GM18873 (cell line): Measurements from ENCODE around the gene ARMC12.
A peak's percentile ranks its signal among the peaks of the same experiment; 100 is the strongest.
"Not testable (repeated sequence)": the region's sequence is repeated elsewhere in the genome, so short reads cannot be mapped to it uniquely, and the experiment has no call there.

Experiments used
- ATAC-seq: cut with Tn5 transposase; IDR thresholded peaks from one replicate; pipeline ENCODE4 v1.9.1; 2021; ENCODE audit warnings: mild to moderate bottlenecking, moderate library complexity, moderate number of reproducible peaks; ENCODE audit not compliant: unreplicated experiment, low FRiP score

Gene ARMC12, protein sequence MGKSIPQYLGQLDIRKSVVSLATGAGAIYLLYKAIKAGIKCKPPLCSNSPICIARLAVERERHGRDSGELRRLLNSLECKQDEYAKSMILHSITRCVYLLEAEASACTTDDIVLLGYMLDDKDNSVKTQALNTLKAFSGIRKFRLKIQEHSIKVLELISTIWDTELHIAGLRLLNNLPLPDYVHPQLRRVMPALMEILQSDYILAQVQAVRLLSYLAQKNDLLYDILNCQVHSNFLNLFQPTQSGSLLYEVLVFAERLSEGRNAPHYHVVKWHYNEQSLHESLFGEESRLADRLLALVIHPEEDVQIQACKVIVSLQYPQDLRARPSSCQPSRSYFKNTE

DNA sequence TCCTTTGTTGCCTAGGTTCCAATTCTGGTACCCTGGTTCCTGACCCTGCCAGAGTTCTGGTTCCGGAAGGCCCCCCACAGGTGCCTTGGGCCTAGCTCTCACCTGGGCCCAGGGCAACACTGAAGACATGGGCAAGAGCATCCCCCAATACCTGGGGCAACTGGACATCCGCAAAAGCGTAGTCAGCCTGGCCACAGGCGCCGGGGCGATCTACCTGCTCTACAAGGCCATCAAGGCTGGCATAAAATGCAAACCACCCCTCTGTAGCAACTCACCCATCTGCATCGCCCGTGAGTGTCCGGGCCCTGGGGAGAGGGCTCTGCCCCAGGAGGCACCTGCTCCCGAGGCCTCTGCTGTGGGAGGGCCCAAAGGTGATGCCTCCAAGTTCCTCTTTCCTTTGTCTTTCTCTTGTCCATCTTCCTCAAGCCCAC, at the start of gene ARMC12:
ARMC12 (plus strand) TSS at position 51 of the 431 bp plus-strand sequence; CDS start at position 128, 77 bp downstream.
- no peak for ATAC-seq

DNA sequence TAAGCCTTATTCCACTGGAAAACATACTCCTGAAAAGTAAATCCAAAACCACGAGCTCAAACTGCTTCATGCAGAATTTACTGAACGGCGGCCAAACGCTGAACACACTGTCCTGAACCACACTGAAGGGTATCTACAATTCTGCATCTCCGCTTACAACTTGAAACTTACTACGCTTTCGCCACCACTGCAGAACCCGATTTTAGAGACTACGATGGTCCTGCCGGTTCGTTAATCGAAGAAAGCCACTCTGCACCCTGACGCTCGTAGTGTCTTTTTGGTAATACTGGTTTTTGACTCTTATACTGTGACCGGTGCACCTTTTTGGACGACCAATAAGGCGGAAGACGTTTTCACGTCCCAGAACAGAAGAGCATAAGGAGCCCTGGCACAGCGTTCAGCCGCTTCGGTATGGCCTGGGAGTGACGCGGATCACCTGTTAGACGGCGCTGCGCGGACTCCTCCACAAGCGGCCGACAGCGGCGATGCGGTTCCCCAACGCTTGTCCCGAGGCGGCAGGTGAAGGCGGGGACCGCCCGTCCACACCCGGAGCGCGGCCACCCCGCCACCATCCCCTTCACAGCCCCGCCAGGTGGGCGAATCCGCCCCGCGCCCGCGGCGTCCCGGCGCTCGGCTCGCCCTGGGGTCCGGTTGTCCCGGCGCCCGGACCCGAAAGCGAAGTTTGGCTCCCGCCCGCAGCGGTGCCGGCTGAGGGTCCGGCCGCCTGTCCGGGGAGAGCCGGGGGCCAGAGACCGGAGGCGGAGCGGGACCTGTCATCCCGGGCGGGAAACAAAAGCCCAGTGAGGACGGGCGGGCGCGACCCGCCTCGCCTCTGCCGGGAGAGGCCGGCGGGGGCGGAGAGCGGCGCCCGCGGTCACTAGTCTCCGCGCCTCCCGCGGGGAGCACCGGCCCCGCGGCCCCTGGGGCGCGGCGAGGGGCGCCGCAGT, 48.9 kb upstream of the ARMC12 start:
- peak; percentile 35 for ATAC-seq

DNA sequence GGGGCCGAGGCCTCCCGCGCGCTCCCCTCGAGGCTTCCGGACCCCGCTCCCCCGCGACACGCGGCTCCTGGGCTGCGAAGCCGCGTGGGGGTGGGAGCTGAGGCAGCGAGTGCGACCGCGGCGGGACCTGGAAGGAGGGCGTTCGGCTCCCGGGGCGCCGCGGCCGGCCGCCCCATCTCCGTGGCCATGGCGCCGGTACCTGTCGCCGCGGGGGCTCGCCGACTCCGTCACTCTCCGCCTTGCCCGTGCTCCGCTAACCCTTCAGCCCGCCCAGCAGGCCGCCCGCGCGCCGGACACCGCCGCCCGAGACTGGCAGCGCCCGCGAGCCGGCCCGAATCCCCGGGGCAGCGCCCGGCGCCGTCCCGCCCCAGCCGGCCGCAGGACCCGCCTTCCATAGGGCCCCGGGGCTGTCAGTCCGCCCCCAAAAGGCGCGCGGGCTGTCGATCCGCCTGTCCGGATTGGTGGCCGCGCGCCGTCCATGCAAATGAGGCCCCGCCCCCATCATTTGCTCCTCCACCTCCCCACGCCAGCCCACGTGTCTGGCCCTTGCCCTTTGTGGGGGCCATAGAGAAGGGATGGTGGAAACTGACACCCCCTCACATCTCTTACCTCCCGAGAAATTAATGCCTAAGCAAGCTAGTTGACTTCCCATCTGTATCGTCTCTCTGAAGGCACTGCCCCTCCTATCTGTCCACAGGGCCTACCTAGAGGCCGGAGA, 48.1 kb upstream of the ARMC12 start, which contains the start of gene FKBP5:
FKBP5 (minus strand) TSS at position 311 of the 718 bp plus-strand sequence. CDS start 46,091 bp downstream, outside the sequence.
- peak; percentile 60 for ATAC-seq

DNA sequence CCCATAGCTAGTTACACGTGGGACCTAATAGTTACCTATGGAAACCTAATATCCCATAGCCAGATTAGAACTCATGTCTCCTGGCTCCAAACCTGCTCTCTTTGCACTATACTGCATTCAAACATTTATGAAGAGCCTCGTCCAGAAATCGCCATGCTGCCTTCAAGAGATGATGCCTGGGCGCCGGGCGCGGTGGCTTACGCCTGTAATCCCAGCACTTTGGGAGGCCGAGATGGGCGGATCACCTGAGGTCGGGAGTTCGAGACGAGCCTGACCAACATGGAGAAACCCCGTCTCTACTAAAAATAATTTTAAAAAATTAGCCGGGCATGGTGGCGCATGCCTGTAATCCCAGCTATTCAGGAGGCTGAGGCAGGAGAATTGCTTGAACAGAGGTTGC, 46.8 kb upstream of the ARMC12 start:
- ATAC-seq, result not testable (repeated sequence)

DNA sequence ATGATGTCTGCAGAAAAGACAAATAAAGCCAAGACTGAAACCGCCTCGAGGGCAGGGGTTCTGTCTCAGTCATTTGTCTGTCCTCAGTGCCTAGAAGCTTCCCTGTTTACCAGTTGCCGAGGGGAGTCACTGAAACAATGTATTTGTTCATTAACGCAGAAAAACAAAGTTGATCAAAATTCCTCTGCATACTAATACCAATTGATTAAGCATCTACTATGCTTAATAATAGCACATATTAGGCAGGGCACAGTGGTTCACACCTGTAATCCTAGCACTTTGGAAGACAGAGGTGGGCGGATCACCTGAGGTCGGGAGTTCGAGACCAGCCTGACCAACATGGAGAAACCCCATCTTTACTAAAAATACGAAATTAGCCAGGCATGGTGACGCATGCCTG, 46.3 kb upstream of the ARMC12 start:
- no peak for ATAC-seq

DNA sequence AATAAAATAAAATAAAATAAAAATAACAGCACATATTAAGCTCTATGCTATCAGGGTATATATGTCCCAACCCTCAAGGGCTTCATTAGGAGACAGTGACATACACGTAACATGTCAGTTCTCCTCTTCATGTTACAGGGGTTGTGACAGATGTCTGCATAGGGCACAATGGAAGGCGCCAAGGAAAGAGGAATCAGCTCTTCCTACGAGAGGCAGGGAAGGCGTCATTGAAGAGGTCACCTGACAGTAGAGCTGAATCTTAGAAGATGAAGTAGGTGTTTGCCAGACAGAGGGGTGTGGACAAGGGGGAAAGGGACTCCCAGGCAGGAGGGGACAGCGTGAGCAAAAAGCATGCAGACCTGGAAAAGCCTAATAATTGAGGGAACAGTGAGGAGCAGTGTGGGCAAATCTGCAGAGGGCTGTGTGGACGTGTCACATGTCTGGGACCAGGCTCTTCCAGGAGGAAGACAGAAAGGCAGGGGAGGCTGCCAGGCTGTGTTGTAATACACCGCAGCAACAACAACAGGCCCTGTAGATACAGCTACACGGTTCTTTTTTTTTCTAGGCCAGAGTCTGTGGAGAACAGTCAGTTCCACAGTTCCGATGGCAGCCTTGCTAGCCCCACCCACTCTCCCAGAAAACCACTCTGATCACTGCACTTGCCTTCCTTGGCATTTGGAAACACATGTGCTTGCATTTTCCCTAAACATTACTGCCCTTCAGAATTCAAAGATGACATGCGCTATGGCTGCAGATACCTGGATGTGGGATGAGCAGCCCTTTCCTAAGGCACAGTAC, 45.6 kb upstream of the ARMC12 start:
- ATAC-seq, result no peak

DNA sequence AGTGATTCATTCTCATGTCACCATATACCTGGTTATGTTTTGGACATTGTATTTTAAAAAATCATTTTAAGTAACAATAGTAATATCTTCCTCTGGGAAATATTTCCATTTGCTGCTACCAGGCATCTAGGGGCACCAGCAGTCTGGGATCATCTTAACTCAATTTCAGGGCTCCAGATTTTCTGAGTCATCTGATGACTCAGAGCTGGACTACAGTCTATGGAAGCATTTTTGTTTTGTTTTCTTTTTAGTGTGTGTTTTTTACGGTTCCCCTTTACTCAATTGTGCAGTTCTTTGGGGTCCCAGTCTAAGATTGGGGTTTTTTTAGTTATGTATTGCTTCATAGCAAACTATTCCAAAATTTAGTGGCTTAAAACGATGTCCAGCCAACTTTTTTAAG, 42.4 kb upstream of the ARMC12 start:
- no peak for ATAC-seq

DNA sequence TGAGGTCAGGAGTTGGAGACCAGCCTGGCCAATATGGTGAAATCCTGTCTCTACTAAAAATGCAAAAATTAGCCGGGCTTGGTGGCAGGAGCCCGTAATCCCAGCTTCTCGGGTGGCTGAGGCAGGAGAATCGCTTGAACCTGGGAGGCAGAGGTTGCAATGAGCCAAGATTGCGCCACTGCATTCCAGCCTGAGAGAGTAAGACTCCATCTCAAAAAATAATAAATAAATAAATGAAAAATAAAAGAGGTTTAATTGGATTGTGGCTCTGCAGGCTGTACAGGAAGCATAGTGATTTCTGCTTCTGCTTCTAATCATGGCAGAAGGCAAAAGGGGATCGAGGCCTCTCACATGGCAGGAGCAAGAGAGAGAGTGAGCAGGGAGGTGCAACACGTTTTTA, 38.4 kb upstream of the ARMC12 start:
- not testable (repeated sequence) for ATAC-seq

DNA sequence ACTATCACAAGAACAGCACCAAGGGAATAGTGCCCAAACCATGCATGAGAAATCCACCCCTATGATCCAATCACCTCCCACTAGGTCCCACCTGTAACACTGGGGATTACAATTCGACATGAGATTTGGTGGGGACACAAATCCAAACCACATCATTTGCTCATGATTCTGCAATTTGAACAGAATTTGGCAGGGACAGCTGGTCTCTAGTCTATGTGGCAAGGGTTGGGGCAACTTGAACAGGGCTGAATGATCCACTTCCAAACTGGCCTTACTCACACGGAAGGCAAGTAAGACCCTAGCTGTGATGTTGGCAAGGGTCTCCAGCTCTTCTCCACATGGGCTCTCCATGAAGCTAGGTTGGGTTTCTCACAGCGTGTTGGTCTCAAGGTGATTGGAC, 38.0 kb upstream of the ARMC12 start:
- ATAC-seq, result no peak

DNA sequence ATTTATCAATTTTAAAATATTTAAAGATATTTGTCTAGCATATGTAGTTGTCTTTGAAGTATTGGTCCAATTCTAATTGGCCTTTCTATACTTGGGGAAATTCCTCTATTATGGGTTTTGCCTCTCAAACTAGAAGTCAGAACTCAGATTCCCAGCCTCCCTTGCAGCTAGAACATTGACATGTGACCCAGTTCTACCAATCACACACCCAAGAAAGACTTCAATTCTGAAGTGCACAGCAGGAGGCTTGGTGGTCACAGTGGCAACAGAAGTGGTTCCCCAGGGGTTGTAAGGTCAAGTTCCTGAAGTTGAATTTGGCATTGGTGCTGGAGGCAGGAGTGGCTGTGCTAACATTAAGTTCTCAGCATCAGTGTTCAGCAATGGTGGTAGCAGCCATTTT, 33.3 kb upstream of the ARMC12 start:
- no peak for ATAC-seq

DNA sequence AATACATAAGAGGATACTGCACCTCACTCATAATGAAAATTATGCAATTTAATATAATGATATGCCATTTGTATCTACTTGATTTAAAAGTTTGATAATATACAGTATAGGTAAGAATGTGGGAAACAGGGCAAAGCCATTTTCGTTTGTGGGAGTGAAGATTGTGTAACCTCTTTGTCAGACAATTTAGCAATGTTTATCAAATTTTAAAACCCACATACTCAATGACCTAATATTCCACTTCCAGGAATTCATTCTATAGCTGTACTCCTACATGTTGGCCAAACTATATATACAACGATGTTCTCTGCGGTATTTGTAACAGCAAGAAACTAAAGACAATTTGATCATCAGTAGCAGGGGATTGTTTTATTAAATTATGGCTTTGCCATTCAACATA, 30.4 kb upstream of the ARMC12 start:
- no peak for ATAC-seq

DNA sequence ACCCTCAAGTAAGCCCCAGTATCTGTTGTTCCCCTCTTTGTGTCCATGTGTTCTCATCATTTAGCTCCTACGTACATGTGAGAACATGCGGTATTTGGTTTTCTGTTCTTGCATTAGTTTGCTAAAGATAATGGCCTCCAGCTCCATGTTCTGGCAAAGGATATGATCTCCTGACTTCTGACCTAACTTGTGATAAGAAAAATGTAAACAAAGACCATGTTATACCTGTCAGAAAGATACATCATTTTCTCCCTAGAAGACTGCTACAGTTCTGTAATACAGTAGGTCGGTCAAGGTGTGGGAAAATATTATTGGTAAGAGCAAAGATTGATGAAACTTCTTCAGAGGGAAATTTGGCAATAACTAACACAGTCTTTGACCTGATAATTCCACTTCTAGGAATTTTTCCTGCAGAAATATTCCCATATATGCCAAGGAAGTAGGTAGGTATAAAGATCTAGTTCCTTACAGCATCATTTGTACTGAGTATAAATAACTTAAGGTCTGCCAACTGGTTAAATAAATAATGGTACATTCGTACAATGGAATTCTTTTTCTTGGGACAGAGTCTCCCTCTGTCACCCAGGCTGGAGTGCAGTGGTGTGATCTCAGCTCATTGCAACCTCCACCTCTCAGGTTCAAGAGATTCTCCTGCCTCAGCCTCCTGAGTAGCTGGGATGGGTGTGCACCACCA, 29.0 kb upstream of the ARMC12 start:
- no peak for ATAC-seq

DNA sequence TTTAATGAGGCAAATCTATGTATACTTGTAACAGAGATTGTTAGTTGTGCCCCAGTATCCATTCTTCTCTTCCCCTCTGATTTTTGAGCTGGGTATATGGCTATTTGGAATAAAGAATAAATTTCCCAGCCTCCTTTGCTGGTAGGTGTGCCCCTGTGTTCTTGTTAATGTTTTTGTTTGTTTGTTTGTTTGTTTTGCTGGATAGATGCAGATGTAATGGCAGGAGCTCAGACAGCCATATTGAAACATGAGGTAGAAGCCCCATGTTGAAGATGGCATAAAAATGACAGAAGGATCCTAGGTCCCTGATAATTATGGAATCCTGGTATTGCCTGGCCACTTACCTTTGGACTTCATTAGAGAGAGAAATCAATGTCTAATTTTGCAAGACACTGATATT, 28.2 kb upstream of the ARMC12 start:
- ATAC-seq, result no peak

DNA sequence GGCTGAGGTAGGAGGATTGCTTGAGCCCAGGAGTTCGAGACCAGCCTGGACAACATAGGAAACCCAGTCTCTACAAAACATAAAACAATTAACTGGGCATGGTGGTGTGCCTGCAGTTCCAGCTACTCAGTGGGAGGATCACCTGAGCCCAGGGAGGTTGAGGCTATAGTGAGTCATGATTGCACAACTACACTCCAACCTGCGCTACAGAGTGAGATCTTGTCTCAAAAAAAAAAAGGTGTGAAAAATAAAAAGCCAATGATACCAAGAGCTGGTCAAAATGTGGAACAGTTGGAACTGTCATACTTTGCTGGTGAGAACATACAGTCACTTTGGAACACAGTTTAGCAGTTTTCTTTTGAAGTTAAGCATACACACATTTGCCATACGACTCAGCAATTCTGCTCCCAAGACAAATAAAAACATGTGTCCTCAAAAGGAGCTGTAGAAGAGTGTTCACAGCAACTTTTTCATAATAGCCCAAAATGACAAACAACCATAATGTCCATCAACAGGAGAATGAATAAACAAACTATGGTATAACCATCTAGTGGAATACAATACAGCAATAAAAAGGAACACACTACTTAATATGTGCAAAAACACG, 26.5 kb upstream of the ARMC12 start:
- ATAC-seq, result no peak

DNA sequence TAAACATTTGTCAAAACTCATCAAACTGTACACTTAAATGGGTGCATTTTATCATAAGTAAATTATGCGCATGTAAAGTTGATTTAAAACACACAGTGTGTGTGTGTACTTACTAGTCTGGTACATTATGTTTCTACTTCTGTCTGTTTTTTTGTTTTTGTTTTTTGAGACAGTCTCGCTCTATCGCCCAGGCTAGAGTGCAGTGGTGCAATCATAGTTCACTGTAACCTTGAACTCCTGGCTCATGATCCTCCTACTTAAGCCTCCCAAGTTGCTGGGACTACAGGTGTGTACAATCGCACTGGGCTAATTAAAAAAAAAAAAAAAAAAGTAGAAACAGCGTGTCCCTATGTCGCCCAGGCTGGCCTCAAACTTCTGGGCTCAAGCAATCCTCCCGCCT, 25.1 kb upstream of the ARMC12 start:
- ATAC-seq, result no peak

DNA sequence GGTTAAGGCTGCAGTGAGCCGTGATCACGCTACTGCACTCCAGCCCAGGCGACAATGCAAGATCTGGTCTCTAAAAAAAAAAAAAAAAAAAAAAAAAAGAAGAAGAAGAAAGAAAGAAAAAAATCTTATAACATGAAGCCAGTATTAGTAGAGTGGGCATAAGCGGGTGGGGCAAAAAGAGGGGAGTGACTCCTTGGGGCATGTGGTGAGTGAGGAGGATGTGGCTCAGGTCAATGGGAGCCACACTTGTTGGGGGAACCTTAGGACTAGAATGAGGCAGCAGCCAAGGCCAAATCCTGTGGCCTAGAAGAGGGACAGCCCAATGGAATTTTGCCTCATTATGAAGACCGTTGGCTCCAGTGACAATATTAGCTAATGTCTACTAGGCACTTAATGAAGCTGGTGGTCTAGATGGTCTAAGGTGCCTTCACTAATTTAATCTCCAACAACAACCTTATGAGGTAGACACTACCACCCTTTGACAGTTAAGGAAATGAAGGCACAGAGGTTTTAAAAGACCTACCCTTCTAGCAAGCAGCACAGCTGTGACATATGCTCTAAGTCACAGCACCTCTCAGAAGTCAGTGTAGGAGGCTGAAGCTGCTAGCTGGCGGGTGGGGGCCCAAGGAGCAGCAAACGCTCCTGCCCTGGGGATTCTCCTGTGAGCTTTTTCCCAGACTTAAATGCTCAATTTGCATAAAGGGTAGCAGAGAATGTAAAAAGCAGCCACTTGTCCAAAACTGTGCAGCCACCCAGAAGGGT, 23.6 kb upstream of the ARMC12 start:
- ATAC-seq, result no peak

DNA sequence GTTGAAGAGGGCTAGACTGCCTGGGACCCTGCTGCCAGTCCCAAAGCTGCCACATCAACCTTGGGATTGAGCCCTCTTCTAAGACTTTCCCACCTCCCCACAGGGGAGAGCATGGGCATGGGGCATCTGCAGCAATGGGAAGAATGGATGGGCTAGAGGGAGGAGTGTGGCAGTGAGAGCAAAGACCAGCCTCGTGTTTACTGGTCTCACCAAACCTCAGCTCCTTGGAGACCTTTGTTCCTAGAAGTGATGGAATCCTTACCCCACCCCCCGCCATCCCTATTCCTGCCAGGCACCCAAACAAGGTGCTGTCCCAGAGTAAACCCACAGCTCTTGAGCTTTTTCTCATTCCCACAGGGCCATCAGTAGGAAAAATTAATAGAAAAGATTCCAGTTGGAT, 20.0 kb upstream of the ARMC12 start:
- no peak for ATAC-seq
